Kidney epithelial cell (primary cell): Measurements from ENCODE around the gene MVB12B. TPM values are rescaled to one million over a fixed set of nuclear protein-coding genes. Genes with fewer than 3 reads are reported as not detected.

Experiments
- DNase-seq: peaks from one replicate; pipeline ENCODE4 v3.0.0-alpha.2; 2010; ENCODE audit warnings: low read depth
- H3K27me3 ChIP-seq: 2 replicates; pipeline ENCODE4 v1.6.0; 2011; ENCODE audit warnings: low read length; ENCODE audit not compliant: control insufficient read depth, insufficient read depth
- H3K36me3 ChIP-seq: 2 replicates; pipeline ENCODE4 v1.5.1; 2011; ENCODE audit warnings: low read length; ENCODE audit not compliant: control insufficient read depth, insufficient read depth
- H3K4me3 ChIP-seq: 2 replicates; pipeline ENCODE4 v1.5.1; 2011; ENCODE audit warnings: low read depth, mild to moderate bottlenecking, control low read depth, low read length
- total RNA-seq: library from RNA; depleted of rRNA; stranded (reverse); fragments of >200 nt; gene quantifications from 2 replicates; pipeline ENCODE4 v1.2.3, GENCODE V29; 2015
- TF ChIP-seq, protein P1 (sequence below): IDR thresholded peaks from 2 replicates; pipeline ENCODE4 v1.5.1; 2011; ENCODE audit warnings: mild to moderate bottlenecking, moderate library complexity, low read length, control low read depth, inconsistent platforms; ENCODE audit not compliant: insufficient read depth, poor library complexity, severe bottlenecking

Gene MVB12B
- total RNA-seq, 1 donor from 2014 or later = 13.1 TPM

GRCh38 chr9:126397056-126397455 lies 70.4 kb downstream of the MVB12B start:
- Histone ChIP-seq H3K36me3 (no peaks in the 10 kb centered on the region), H3K27me3 (no peaks in the 10 kb centered on the region), H3K4me3 (no peak overlapping the region)
- TF ChIP-seq, protein P1, sequence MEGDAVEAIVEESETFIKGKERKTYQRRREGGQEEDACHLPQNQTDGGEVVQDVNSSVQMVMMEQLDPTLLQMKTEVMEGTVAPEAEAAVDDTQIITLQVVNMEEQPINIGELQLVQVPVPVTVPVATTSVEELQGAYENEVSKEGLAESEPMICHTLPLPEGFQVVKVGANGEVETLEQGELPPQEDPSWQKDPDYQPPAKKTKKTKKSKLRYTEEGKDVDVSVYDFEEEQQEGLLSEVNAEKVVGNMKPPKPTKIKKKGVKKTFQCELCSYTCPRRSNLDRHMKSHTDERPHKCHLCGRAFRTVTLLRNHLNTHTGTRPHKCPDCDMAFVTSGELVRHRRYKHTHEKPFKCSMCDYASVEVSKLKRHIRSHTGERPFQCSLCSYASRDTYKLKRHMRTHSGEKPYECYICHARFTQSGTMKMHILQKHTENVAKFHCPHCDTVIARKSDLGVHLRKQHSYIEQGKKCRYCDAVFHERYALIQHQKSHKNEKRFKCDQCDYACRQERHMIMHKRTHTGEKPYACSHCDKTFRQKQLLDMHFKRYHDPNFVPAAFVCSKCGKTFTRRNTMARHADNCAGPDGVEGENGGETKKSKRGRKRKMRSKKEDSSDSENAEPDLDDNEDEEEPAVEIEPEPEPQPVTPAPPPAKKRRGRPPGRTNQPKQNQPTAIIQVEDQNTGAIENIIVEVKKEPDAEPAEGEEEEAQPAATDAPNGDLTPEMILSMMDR = peak; percentile 1
- DNase-seq = no peak

GRCh38 chr9:126398403-126399058 lies 71.9 kb downstream of the MVB12B start:
- TF ChIP-seq, protein P1 = peak; percentile 98
- Histone ChIP-seq H3K4me3 (no peak overlapping the region), H3K36me3 (no peaks in the 10 kb centered on the region), H3K27me3 (no peaks in the 10 kb centered on the region)
- no peak for DNase-seq

DNA sequence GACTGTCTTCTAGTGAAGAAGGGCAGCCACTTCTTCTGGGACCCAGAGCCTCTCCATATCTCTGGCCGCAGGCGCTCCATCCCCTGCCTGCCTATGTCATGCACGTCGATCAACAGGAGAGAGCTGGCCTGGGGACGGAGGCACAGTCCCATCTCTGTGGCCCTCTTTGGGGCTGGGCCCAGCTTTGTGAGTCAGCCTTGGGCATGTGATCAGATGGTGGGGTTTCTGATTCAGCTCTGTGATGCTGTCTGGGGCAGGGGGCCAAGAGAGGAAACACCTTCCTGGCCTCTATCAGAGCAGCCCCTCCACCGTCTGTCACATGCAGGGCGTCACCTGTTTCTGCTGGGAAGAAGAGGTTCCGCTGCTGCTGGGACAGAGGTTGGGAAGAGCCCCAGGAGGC lies 72.6 kb downstream of the MVB12B start:
- no peak for DNase-seq
- Histone ChIP-seq H3K27me3 (no peaks in the 10 kb centered on the region), H3K36me3 (no peaks in the 10 kb centered on the region), H3K4me3 (no peak overlapping the region)
- TF ChIP-seq, protein P1 = no peak

DNA sequence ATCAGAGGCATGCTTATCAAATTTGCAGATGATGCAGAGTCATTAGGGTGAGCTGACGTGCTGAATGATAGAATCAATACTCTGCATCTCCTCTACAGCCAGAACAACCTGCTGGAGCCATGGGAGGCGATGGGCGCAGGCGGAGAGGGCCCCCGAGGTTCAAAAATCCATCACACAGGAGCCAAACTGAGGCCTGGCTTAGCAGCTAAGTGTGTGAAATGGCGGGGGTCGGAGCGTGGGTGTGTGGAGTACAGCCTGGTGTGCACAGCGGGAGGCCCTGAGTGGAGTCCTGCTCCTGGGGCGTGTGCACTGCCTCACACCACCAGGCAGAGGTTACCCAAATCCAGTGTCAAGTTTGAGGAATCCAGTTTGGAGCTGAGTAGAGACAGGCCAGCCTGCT lies 73.2 kb downstream of the MVB12B start:
- Histone ChIP-seq H3K4me3 (no peak overlapping the region), H3K27me3 (no peaks in the 10 kb centered on the region), H3K36me3 (no peaks in the 10 kb centered on the region)
- TF ChIP-seq, protein P1 = no peak
- no peak for DNase-seq

- TF ChIP-seq, protein P1 = no peak
- no peak for DNase-seq
These were observed 73.9 kb downstream of the MVB12B start for GRCh38 chr9:126400571-126400970.

GRCh38 chr9:126401107-126401506 lies 74.5 kb downstream of the MVB12B start:
- Histone ChIP-seq H3K27me3 (no peaks in the 10 kb centered on the region), H3K36me3 (no peaks in the 10 kb centered on the region), H3K4me3 (no peak overlapping the region)
- TF ChIP-seq, protein P1 = no peak
- DNase-seq = no peak

More at GRCh38 chr9:126400571-126400970, 73.9 kb downstream of the MVB12B start:
- no peak overlapping the region for H3K4me3 ChIP-seq
- H3K27me3 ChIP-seq = no peaks in the 10 kb centered on the region
- H3K36me3 ChIP-seq = no peaks in the 10 kb centered on the region
